SK-N-SH (cell line): Measurements from ENCODE around the gene ZNF765. TPM values are rescaled to one million over a fixed set of nuclear protein-coding genes. Genes with fewer than 3 reads are reported as not detected.
A peak's percentile ranks its signal among the peaks of the same experiment; 100 is the strongest.

Source experiments
- CTCF ChIA-PET: fragments of 300-600, 350-600 bp; formaldehyde crosslinking; extraction: SDS; loops from one replicate; lab custom pipeline; 2021; lab: Yijun Ruan, JAX
- POLR2A ChIA-PET: fragments of 350-600 bp; sonication (Branson Sonifier 250); formaldehyde crosslinking; extraction: SDS; loops from one replicate; lab custom pipeline; 2020; ENCODE audit warnings: antibody characterized with exemption, inconsistent platforms; lab: Yijun Ruan, JAX
- DNase-seq: peaks from one replicate; pipeline ENCODE4 v3.0.0; 2012
- H2AFZ ChIP-seq: fragments of 200-600 bp; sonication (generic); 2 replicates; pipeline ENCODE4 v1.8.1; 2016; ENCODE audit warnings: antibody characterized with exemption, mild to moderate bottlenecking, low read depth
- H3F3A ChIP-seq: fragments of 200-600 bp; sonication (generic); replicated peaks from 2 replicates; pipeline ENCODE3; 2016; ENCODE audit warnings: antibody characterized with exemption, mild to moderate bottlenecking; ENCODE audit not compliant: insufficient read depth
- H3K27ac ChIP-seq, 2 experiments: fragments of 200-500 bp in 1 of 2; fragments of 200-600 bp in 1 of 2; sonication (Bioruptor generic) in 1 of 2; sonication (generic), shearing (Covaris generic) in 1 of 2; 2 replicates each; pipeline versions ENCODE4 v1.5.1 to v1.6.1; 2014 to 2016; ENCODE audit warnings: low read depth in 2 of 2, inconsistent platforms in 1 of 2, low read length in 1 of 2, mild to moderate bottlenecking in 1 of 2, mixed read lengths in 1 of 2
- H3K27me3 ChIP-seq: fragments of 200-600 bp; sonication (generic), shearing (Covaris generic); 2 replicates; pipeline ENCODE4 v1.6.1; 2016; ENCODE audit warnings: mixed run types; ENCODE audit not compliant: insufficient read depth
- H3K36me3 ChIP-seq, 2 experiments: fragments of 200-500 bp in 1 of 2; fragments of 200-600 bp in 1 of 2; sonication (Bioruptor generic) in 1 of 2; sonication (generic) in 1 of 2; replicated peaks in 1 of 2; 2 replicates each; pipeline versions ENCODE3 to v1.5.1; 2014 to 2016; ENCODE audit warnings: low read length in 1 of 2, mild to moderate bottlenecking in 1 of 2; ENCODE audit not compliant: insufficient read depth in 2 of 2, control insufficient read depth in 1 of 2
- H3K4me1 ChIP-seq, 2 experiments: fragments of 200-500 bp in 1 of 2; fragments of 200-600 bp in 1 of 2; sonication (Bioruptor generic) in 1 of 2; sonication (generic), shearing (Covaris generic) in 1 of 2; 2 replicates each; pipeline versions ENCODE4 v1.5.1 to v1.6.1; 2014 to 2016; ENCODE audit warnings: low read depth in 1 of 2, low read length in 1 of 2, mixed run types in 1 of 2; ENCODE audit not compliant: insufficient read depth in 2 of 2, control insufficient read depth in 1 of 2
- H3K4me2 ChIP-seq: fragments of 200-600 bp; sonication (generic), shearing (Covaris generic); 2 replicates; pipeline ENCODE4 v1.6.1; 2017; ENCODE audit warnings: mixed run types
- H3K4me3 ChIP-seq, 2 experiments: fragments of 200-500 bp in 1 of 2; fragments of 200-600 bp in 1 of 2; sonication (Bioruptor generic) in 1 of 2; sonication (generic), shearing (Covaris generic) in 1 of 2; 2 replicates each; pipeline versions ENCODE4 v1.5.1 to v1.8.1; 2014 to 2016; ENCODE audit warnings: low read depth in 2 of 2, inconsistent platforms in 1 of 2, low read length in 1 of 2, mild to moderate bottlenecking in 1 of 2, mixed read lengths in 1 of 2, moderate library complexity in 1 of 2
- H3K79me2 ChIP-seq: fragments of 200-600 bp; sonication (generic); 2 replicates; pipeline ENCODE4 v1.8.1; 2017; ENCODE audit warnings: mild to moderate bottlenecking; ENCODE audit not compliant: insufficient read depth
- H3K9ac ChIP-seq: fragments of 200-600 bp; sonication (generic); 2 replicates; pipeline ENCODE4 v1.6.1; 2017; ENCODE audit warnings: mixed run types
- H3K9me2 ChIP-seq: fragments of 200-600 bp; sonication (generic); 2 replicates; pipeline ENCODE4 v1.6.1; 2017; ENCODE audit warnings: mixed run types
- H3K9me3 ChIP-seq: fragments of 200-600 bp; sonication (generic); 2 replicates; pipeline ENCODE4 v1.6.1; 2017; ENCODE audit warnings: mixed run types, mild to moderate bottlenecking, moderate library complexity
- H4K20me1 ChIP-seq: fragments of 200-600 bp; sonication (generic); 2 replicates; pipeline ENCODE4 v1.6.1; 2017; ENCODE audit warnings: mild to moderate bottlenecking, mixed run types; ENCODE audit not compliant: insufficient read depth
- CHD2 ChIP-seq: fragments of 150-350 bp; IDR thresholded peaks from 2 replicates; pipeline ENCODE4 v1.6.1; 2018; ENCODE audit warnings: low read length; ENCODE audit not compliant: partially characterized antibody
- ELF1 ChIP-seq: IDR thresholded peaks from 2 replicates; pipeline ENCODE4 v1.4.0; 2012
- EP300 ChIP-seq, 2 experiments: IDR thresholded peaks; 2 replicates each; pipeline versions ENCODE4 v1.4.0 to v1.6.1; 2012; ENCODE audit warnings: borderline replicate concordance in 1 of 2, low read depth in 1 of 2, low read length in 1 of 2
- EZH2phosphoT487 ChIP-seq: fragments of 200-600 bp; sonication (generic); IDR thresholded peaks from 2 replicates; pipeline ENCODE4 v1.6.1; 2017; ENCODE audit warnings: low read depth, mixed run types, mild to moderate bottlenecking, antibody characterized with exemption, moderate library complexity, borderline replicate concordance
- GABPA ChIP-seq: IDR thresholded peaks from 2 replicates; pipeline ENCODE4 v1.4.0; 2012; ENCODE audit warnings: low read depth, mild to moderate bottlenecking
- MXI1 ChIP-seq: IDR thresholded peaks from 2 replicates; pipeline ENCODE4 v1.6.1; 2012; ENCODE audit warnings: mild to moderate bottlenecking, low read depth, low read length, improper control_type of control experiment
- NFIC ChIP-seq: IDR thresholded peaks from 2 replicates; pipeline ENCODE4 v1.4.0; 2012; ENCODE audit warnings: borderline replicate concordance
- NRF1 ChIP-seq: IDR thresholded peaks from 2 replicates; pipeline ENCODE4 v1.6.1; 2012; ENCODE audit warnings: low read depth, mild to moderate bottlenecking, low read length
- POLR2AphosphoS5 ChIP-seq: IDR thresholded peaks from 2 replicates; pipeline ENCODE4 v1.6.1; 2012; ENCODE audit warnings: low read depth, low read length
- RAD21 ChIP-seq: IDR thresholded peaks from 2 replicates; pipeline ENCODE4 v1.6.1; 2012; ENCODE audit warnings: mild to moderate bottlenecking, low read length
- RFX5 ChIP-seq: IDR thresholded peaks from 2 replicates; pipeline ENCODE4 v1.6.1; 2012; ENCODE audit warnings: mild to moderate bottlenecking, improper control_type of control experiment, low read length
- SIN3A ChIP-seq: IDR thresholded peaks from 2 replicates; pipeline ENCODE4 v1.6.1; 2012; ENCODE audit warnings: low read depth, mild to moderate bottlenecking, low read length, moderate library complexity, borderline replicate concordance
- SMC3 ChIP-seq: IDR thresholded peaks from 2 replicates; pipeline ENCODE4 v1.6.1; 2012; ENCODE audit warnings: low read depth, low read length, improper control_type of control experiment
- TAF1 ChIP-seq: IDR thresholded peaks from 2 replicates; pipeline ENCODE4 v1.6.1; 2012; ENCODE audit warnings: low read depth, mild to moderate bottlenecking, low read length, moderate library complexity, borderline replicate concordance
- TEAD4 ChIP-seq: IDR thresholded peaks from 2 replicates; pipeline ENCODE4 v1.4.0; 2012; ENCODE audit warnings: mild to moderate bottlenecking, borderline replicate concordance; ENCODE audit not compliant: insufficient read depth
- ZBTB33 ChIP-seq: IDR thresholded peaks from 2 replicates; pipeline ENCODE4 v1.4.0; 2012; ENCODE audit warnings: low read depth, borderline replicate concordance
- WGBS: methylation state at CpG from one replicate; pipeline ENCODE4 v1.1.6; 2017; ENCODE audit warnings: low lambda C conversion rate; 5-methylcytosine and 5-hydroxymethylcytosine counted together
- polyA plus RNA-seq, 3 experiments: library from polyadenylated mRNA; depleted of rRNA; stranded (reverse); fragments of >200 nt; gene quantifications; 2 replicates each; pipeline ENCODE4 v1.2.3, GENCODE V29; 2012
- TF ChIP-seq, protein P1 (sequence below): IDR thresholded peaks from 2 replicates; pipeline ENCODE4 v1.4.0; 2012; ENCODE audit warnings: low read depth
- TF ChIP-seq, protein P2 (sequence below): IDR thresholded peaks from 2 replicates; pipeline ENCODE4 v1.4.0; 2012; ENCODE audit warnings: low read depth, borderline replicate concordance
- TF ChIP-seq, protein P3 (sequence below): IDR thresholded peaks from 2 replicates; pipeline ENCODE4; 2012

Gene ZNF765
- polyA plus RNA-seq, 1 of the 3 experiments (the other 2 are of a cell fraction) = 2.3 TPM

DNA sequence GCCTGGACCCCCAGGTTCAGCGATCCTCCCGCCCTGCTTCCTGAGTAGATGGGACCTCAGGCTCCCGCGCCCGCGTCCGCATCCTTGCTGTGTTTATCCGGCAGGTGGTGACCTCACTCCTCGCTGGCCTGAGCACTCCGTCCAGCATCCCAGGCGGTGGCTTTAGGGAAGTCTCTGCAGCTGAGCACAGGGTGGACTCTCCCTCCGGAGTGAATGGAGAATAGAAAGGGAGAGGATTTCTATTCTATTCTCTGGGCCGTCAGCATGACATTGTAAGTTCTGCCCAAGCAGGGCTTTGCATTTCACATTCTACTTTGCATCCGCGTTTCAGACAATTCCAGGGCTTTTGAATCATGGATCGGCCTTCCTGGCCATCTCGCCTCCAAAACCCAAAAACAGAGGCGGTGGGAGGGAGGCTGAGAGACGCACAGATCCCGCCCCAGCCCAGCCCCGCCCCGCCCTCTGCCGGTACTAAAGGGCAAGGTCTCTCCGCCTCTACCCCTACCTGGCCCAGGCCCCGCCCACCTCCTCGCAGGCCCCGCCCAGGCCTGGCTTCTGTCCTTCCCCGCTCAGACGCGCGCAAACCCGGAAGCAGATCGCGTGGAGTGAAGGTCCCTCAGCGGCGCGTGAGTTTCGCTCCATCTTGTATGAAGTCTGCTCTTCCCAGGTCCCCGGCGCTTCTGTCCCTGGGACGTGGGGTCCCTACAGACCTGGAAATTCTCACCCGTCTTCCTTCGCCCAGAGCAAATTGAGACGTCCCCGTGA lies 29.6 kb upstream of the ZNF765 start, which contains the start of gene ZNF525:
ZNF525 (plus strand) TSS at position 572 of the 765 bp plus-strand sequence. CDS start 6,577 bp downstream, outside the sequence.
- TF ChIP-seq TEAD4 (no peak), SIN3A (0 out of 2 replicates have a peak, but pooled peaks have one; percentile 50), NRF1 (peak; percentile 63), TAF1 (peak; percentile 64; the same call in 1 of the 2 replicates), POLR2AphosphoS5 (peak; percentile 92), GABPA (peak; percentile 69), RAD21 (peak; percentile 52), EZH2phosphoT487 (no peak), ELF1 (peak; percentile 96), CHD2 (peak; percentile 41), SMC3 (peak; percentile 20; the same call in 1 of the 2 replicates), MXI1 (peak; percentile 97)
- TF ChIP-seq, protein P1, sequence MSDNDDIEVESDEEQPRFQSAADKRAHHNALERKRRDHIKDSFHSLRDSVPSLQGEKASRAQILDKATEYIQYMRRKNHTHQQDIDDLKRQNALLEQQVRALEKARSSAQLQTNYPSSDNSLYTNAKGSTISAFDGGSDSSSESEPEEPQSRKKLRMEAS = peak; percentile 90
- TF ChIP-seq, protein P2, sequence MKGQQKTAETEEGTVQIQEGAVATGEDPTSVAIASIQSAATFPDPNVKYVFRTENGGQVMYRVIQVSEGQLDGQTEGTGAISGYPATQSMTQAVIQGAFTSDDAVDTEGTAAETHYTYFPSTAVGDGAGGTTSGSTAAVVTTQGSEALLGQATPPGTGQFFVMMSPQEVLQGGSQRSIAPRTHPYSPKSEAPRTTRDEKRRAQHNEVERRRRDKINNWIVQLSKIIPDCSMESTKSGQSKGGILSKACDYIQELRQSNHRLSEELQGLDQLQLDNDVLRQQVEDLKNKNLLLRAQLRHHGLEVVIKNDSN = no peak
- Histone ChIP-seq H2AFZ (peak within 1 kb of the TSS; percentile 97), H3K4me1 (peaks cover 0 to 2% of the 10 kb centered on the region in 2 experiments; a peak in 1 of 4 replicates), H3K36me3 (no peaks in the 10 kb centered on the region), H3K4me2 (peak within 1 kb of the TSS; percentile 98), H3K9me3 (no peaks in the 10 kb centered on the region), H3F3A (peaks cover 5% of the 10 kb centered on the region), H3K27ac (peak within 1 kb of the TSS; percentile 36 to 54; a peak in 3 of 4 replicates), H3K9ac (peak within 1 kb of the TSS; percentile 79), H3K4me3 (peak within 1 kb of the TSS; percentile 85 to 88), H3K27me3 (no peaks in the 10 kb centered on the region), H3K79me2 (no peaks in the 10 kb centered on the region), H4K20me1 (no peaks in the 10 kb centered on the region), H3K9me2 (no peaks in the 10 kb centered on the region)
- WGBS = 6% methylated on average over 41 of the region's 45 CpGs
- ChIA-PET POLR2A (no interaction called here), CTCF (interaction anchor here (1.6 kb wide), 1 partner anchor 170 kb away, joined by 8 read pairs; no protein-coding TSS in a partner anchor)
- peak; percentile 95 for DNase-seq

DNA sequence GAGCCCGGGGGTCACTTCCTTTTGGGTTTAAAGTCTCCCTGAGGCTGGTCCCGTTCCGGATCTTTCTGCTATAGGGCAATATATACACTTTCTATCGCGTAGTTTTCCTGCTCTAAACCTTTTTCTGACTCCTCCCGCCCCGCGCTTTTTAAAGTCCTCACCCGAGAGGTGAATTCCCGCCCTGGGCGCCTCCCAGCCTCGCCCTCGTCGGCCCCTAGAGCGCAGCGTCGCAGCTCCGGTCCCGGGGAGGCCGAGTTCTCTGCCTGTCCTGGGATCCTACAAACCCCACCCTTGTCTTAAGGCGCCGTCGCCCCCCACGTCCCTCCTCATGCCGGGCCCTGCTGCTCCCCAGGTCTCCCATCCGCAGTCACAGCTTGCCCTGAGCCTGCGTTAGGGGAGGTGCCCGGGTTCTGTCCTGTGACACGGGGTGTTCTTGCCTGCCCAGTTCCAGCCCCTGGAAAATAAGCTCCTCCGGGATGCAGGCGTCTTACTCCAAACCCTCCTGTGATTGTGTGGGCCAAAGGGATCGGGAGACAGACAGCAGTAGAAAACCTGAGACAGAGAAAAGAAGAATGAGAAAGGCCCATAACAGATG lies 29.0 kb upstream of the ZNF765 start:
- peak overlapping the region; percentile 97 for H2AFZ ChIP-seq
- H3K79me2 ChIP-seq = no peaks in the 10 kb centered on the region
- peak; percentile 47 for DNase-seq
- peaks cover 5% of the 10 kb centered on the region for H3F3A ChIP-seq
- H3K9me2 ChIP-seq = no peaks in the 10 kb centered on the region
- H4K20me1 ChIP-seq = no peaks in the 10 kb centered on the region
- ChIA-PET POLR2A (no interaction called here), CTCF (interaction anchor here (1.2 kb wide), 1 partner anchor 55 kb away, joined by 3 read pairs; no protein-coding TSS in a partner anchor)
- H3K4me2 ChIP-seq = peak overlapping the region; percentile 98
- H3K36me3 ChIP-seq = no peaks in the 10 kb centered on the region
- H3K4me3 ChIP-seq = peak overlapping the region; percentile 85 to 88
- peak overlapping the region; percentile 36 to 51; a peak in 2 of 4 replicates for H3K27ac ChIP-seq
- H3K9me3 ChIP-seq = no peaks in the 10 kb centered on the region
- 1% methylated on average over 32 of the region's 32 CpGs for WGBS
- peak overlapping the region; percentile 79 for H3K9ac ChIP-seq
- peaks cover 0 to 2% of the 10 kb centered on the region in 2 experiments; a peak in 1 of 4 replicates for H3K4me1 ChIP-seq
- H3K27me3 ChIP-seq = no peaks in the 10 kb centered on the region
- TF ChIP-seq EZH2phosphoT487 (no peak), MXI1 (no peak), ZBTB33 (peak; percentile 13; the same call in 1 of the 2 replicates), CHD2 (peak; percentile 0), EP300 (IDR thresholded peaks at IDR 0.05; ENCODE audit: borderline replicate concordance in 1 of 2, low read depth in 1 of 2, low read length in 1 of 2) (no peak), SMC3 (no peak), GABPA (no peak), RFX5 (no peak), NFIC (no peak)
- TF ChIP-seq, protein P3, sequence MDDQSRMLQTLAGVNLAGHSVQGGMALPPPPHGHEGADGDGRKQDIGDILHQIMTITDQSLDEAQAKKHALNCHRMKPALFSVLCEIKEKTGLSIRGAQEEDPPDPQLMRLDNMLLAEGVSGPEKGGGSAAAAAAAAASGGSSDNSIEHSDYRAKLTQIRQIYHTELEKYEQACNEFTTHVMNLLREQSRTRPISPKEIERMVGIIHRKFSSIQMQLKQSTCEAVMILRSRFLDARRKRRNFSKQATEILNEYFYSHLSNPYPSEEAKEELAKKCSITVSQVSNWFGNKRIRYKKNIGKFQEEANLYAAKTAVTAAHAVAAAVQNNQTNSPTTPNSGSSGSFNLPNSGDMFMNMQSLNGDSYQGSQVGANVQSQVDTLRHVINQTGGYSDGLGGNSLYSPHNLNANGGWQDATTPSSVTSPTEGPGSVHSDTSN = no peak
